Smooth muscle cell (in vitro differentiated cells): ENCODE data around the gene DNAJB12. TPM values are rescaled to one million over a fixed set of nuclear protein-coding genes. Genes with fewer than 3 reads are reported as not detected.

Experiments
- DNase-seq: peaks from one replicate; lab custom pipeline; 2025; ENCODE audit not compliant: unreplicated experiment; lab: John Stamatoyannopoulos, UW
- H2AFZ ChIP-seq: fragments of 200-600 bp; sonication (generic); 2 replicates; pipeline ENCODE4 v1.6.0; 2016; ENCODE audit warnings: antibody characterized with exemption, low read depth, mild to moderate bottlenecking
- H3F3A ChIP-seq: fragments of 200-600 bp; sonication (generic); 2 replicates; pipeline ENCODE4 v1.6.0; 2017; ENCODE audit warnings: antibody characterized with exemption, low read depth
- H3K27ac ChIP-seq: fragments of 200-600 bp; sonication (generic); 2 replicates; pipeline ENCODE4 v1.5.1; 2016; ENCODE audit warnings: low read depth, mild to moderate bottlenecking
- H3K27me3 ChIP-seq: fragments of 200-600 bp; sonication (generic); 2 replicates; pipeline ENCODE4 v1.6.1; 2016; ENCODE audit warnings: low read depth, mild to moderate bottlenecking
- H3K36me3 ChIP-seq: fragments of 200-600 bp; sonication (generic); 2 replicates; pipeline ENCODE4 v1.5.1; 2016; ENCODE audit warnings: low read depth
- H3K4me1 ChIP-seq: fragments of 200-600 bp; sonication (generic); 2 replicates; pipeline ENCODE4 v1.5.1; 2016; ENCODE audit warnings: low read depth
- H3K4me2 ChIP-seq: fragments of 200-600 bp; sonication (generic); 2 replicates; pipeline ENCODE4 v1.6.0; 2016; ENCODE audit warnings: mild to moderate bottlenecking
- H3K4me3 ChIP-seq: fragments of 200-600 bp; sonication (generic); 2 replicates; pipeline ENCODE4 v1.5.1; 2016; ENCODE audit warnings: mild to moderate bottlenecking
- H3K79me2 ChIP-seq: fragments of 200-600 bp; sonication (generic); 2 replicates; pipeline ENCODE4 v1.6.0; 2016; ENCODE audit warnings: low read depth, mild to moderate bottlenecking
- H3K9ac ChIP-seq: fragments of 200-600 bp; sonication (generic); 2 replicates; pipeline ENCODE4 v1.6.0; 2016; ENCODE audit warnings: low read depth
- H3K9me3 ChIP-seq: fragments of 200-600 bp; sonication (generic); replicated peaks from 2 replicates; pipeline ENCODE4 v1.5.1; 2016; ENCODE audit warnings: low read depth
- H4K20me1 ChIP-seq: fragments of 200-600 bp; sonication (generic); 2 replicates; pipeline ENCODE4 v1.6.0; 2016; ENCODE audit warnings: low read depth
- CTCF ChIP-seq: fragments of 200-600 bp; sonication (generic); IDR thresholded peaks from 2 replicates; pipeline ENCODE4 v1.5.1; 2017; ENCODE audit warnings: borderline replicate concordance, mild to moderate bottlenecking, antibody characterized with exemption; ENCODE audit not compliant: insufficient read depth, poor library complexity, severe bottlenecking
- WGBS: methylation state at CpG from one replicate; pipeline ENCODE4 v1.1.7; 2016; ENCODE audit warnings: low lambda C conversion rate; 5-methylcytosine and 5-hydroxymethylcytosine counted together
- polyA plus RNA-seq: library from polyadenylated mRNA; unstranded; fragments of >200 nt; fragmentation: Nextera tagmentation; extraction: Ambion mirVana; gene quantifications from 2 replicates; pipeline ENCODE4 v1.2.1, GENCODE V29; 2016
- total RNA-seq: library from RNA; depleted of rRNA; stranded (reverse); fragments of >200 nt; gene quantifications from 2 replicates; pipeline ENCODE4 v1.2.3, GENCODE V29; 2014

The DNAJB12 gene
- total and polyA plus RNA-seq, 2 experiments from 2014 or later: 12.5 to 24.5 TPM

DNA sequence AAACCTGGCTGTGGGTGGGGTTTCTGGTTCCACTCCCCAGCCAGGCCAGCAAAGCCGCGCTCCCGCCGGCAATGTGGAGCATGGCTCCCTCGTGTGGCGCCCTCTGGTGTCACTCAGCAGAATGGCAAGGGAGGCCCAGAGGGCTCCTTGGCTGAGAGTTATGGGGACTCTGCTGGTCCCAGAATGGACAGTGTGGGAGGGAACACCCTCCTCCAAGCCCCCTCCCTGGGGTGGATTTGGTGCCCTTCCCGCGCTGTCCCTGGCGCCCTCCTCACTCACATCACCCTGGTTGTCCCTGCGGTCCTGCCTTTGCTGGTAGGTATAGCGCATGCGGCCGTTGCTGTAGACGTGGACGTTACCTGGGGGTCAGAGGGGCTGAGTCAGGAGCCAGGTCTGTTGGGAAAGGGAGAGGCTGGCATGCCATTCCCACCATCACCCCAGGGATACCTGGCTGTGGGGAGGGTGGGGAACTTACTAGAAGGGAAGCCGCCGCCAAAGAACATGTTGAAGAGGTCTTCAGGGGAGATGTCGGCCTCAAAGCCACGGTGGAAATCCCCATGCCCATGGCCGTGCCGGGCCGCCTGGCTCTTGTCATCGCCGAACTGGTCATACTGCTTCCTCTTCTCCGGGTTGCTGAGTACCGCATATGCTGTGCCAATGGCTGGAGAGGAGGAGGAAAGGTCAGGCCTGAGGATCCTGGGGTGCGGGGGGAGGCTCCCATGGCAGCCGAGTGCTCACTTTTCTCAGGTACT is 14.0 kb downstream of the DNAJB12 start:
- Histone ChIP-seq H3K79me2 (no peaks in the 10 kb centered on the region), H3K4me1 (no peaks in the 10 kb centered on the region), H3K9ac (no peak overlapping the region), H3K9me3 (no peaks in the 10 kb centered on the region), H3K4me2 (no peak overlapping the region), H3K4me3 (no peak overlapping the region), H3F3A (no peaks in the 10 kb centered on the region), H3K27me3 (no peaks in the 10 kb centered on the region), H3K27ac (no peak overlapping the region), H3K36me3 (no peaks in the 10 kb centered on the region), H4K20me1 (no peaks in the 10 kb centered on the region), H2AFZ (no peak overlapping the region)
- DNase-seq: peak; percentile 25
- WGBS: 79% methylated on average over 28 of the region's 28 CpGs
- peak; percentile 97 for TF ChIP-seq CTCF

- no peak overlapping the region for H3K4me3 ChIP-seq
- peaks cover 14% of the 10 kb centered on the region for H3K4me1 ChIP-seq
- no peak overlapping the region for H3K9ac ChIP-seq
- H3K4me2 ChIP-seq: no peak overlapping the region
- no peak for TF ChIP-seq CTCF
- H3K36me3 ChIP-seq: no peaks in the 10 kb centered on the region
- H3K27ac ChIP-seq: no peak overlapping the region
- H2AFZ ChIP-seq: no peak overlapping the region
- no peaks in the 10 kb centered on the region for H3K9me3 ChIP-seq
- no peaks in the 10 kb centered on the region for H3F3A ChIP-seq
- WGBS: 95% methylated on average over 7 of the region's 7 CpGs
- no peaks in the 10 kb centered on the region for H3K79me2 ChIP-seq
- H4K20me1 ChIP-seq: no peaks in the 10 kb centered on the region
- H3K27me3 ChIP-seq: no peaks in the 10 kb centered on the region
- DNase-seq: no peak
Measured at GRCh38 chr10:72338180-72338579, 16.5 kb downstream of the DNAJB12 start.

- Histone ChIP-seq H3K4me1 (peaks cover 16% of the 10 kb centered on the region), H3K9ac (no peak overlapping the region), H3F3A (peaks cover 1% of the 10 kb centered on the region), H3K36me3 (no peaks in the 10 kb centered on the region), H3K9me3 (no peaks in the 10 kb centered on the region), H2AFZ (no peak overlapping the region), H4K20me1 (no peaks in the 10 kb centered on the region), H3K4me2 (no peak overlapping the region), H3K27ac (no peak overlapping the region), H3K79me2 (no peaks in the 10 kb centered on the region), H3K4me3 (no peak overlapping the region), H3K27me3 (no peaks in the 10 kb centered on the region)
- WGBS: 97% methylated on average over 9 of the region's 9 CpGs
- DNase-seq: no peak
- no peak for TF ChIP-seq CTCF
Measured at GRCh38 chr10:72337722-72338121, 17.0 kb downstream of the DNAJB12 start.
